Embryonic facial prominence (tissue), 1 donor: ENCODE measurements around the gene SDR9C7.
"Not testable (repeated sequence)": the region's sequence is repeated elsewhere in the genome, so short reads cannot be mapped to it uniquely, and the experiment has no call there.

Experiments
- DNase-seq: peaks from one replicate; pipeline ENCODE4 v3.0.0-alpha.2; 2016; ENCODE audit errors: extremely low spot score

The SDR9C7 gene

DNA sequence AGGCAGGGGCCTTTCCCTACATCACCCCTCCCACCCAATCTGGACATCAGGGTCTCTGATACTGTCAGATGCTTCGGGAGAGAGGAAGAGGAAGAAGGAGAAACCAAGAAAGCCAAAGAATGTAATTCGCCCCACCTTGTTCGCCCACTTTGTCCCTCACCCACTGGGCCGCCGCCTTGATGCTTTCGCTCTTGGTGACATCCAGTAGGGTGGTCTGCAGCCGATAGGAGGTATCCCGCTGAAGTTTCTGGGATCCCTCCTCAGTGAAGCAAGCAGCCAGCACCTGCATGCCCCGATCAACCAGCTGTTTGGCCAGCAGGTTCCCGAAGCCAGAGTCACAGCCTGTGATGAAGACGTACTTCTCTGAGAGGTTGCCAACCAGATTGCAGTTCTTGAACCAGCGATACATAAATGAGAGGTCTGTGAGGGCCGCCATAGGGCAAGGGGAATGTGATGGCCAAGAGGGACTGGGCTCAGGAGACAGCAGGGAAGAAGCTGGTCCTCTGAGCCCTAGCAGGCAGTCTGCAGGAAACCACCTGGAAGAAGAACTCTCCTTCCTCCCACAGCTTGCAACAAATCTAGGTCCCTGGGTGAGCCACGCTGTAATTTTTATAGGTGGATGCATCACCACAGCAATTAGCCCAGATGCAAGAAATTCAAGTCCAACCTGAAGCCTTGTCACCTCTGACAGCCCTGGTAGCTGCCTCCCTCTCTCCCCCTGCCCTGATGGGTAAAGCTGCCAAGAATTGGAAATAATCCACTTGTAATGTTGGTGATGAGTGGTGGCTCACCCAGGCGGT is at the start of gene SDR9C7:
SDR9C7 (minus strand) TSS at position 583 of the 800 bp plus-strand sequence; CDS start at position 436, 147 bp downstream.
- no peak for DNase-seq

DNA sequence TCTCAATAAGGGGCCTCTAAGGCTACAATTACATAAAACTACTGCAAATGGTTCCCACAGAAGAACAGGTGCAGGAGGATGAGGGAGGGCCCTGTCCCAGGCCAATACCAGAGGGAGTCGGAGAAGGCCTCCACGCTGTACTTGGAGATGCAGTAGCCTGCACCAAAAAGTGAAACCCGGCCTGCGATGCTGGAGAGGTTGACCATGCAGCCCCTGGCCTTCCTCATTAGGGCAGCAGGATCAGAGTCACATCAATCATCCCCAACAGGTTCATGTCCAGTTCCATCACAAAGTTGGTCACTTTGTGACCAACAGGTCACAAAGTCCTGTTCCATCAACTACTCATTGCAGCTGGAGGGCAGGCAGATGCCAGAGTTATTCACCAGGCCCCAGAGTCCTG is 49.2 kb upstream of the SDR9C7 start:
- DNase-seq, result no peak

DNA sequence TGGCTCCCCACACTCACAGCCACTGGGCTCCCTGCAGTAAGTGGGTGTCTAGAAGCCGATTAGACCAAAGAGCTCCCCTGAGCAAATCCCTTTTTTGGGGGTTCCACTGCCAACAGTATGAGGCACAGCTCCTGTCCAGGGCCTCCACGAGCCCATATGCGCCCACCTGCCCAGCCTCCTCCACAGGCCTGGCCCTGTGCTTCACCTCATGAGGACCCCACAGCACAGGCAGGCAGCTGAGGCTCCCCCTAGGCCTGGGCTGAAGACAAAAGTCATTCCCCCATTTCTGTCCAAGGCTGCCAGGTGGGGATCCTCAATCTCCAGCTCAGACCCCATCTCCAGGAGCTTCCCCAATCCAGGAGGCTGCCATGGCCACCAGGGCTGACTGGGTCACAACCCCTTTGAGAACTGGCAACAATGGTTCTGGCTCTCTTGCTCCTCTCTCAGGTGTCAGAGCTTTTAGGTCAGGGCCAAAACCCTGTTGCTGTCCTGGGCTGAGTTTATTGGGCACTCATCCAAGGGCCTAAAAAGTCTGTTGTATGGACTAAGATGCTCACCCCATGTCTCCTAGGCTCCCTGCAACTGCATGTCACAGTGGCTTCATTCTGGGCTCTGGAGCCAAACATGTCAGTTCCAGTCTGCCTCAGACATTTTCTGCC is 48.5 kb upstream of the SDR9C7 start:
- not testable (repeated sequence) for DNase-seq

DNA sequence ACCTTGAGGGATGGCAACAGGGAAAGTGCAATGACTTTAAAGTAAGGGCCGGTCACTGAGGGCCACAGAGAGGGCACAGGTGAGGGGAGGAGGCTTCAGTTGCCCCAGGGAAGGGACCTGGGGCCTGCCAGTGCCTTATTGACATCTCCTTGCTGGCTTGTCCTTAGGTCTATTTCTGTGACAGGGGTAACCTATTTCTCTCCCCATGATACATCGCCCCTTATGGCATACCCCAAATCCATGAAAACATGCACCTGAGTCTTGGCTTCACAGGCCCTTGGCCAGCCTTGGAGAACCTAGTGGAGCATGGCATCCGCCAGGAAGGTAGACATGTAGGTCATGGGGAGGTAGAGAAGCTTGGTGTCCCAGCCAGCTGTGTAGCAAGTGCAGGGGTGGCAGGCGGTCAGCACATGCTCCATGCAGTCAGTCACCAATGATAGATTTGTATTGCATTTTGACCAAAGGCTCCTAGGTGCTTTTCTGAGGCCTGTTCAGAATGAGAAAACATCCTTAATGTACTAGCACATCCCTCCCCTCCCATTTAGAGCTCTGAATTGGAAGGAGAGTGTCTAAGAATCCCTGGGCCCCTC is 46.8 kb upstream of the SDR9C7 start:
- DNase-seq, result no peak

DNA sequence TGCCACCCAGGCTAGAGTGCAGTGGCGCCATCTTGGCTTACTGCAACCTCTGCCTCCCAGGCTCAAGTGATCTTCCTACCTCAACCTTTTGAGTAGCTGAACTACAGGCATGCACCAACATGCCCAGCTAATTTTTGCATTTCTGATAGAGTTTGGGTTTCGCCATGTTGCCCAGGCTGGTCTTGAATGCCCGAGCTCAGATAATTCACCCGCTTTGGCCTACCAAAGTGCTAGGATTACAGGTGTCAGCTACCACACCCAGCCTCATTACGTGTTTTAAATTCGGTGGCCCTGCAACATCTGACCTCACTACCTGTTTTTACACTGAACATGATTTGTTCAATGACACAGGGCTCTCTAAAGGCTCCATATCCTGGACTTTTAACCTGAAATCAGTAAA is 46.1 kb upstream of the SDR9C7 start:
- no peak for DNase-seq

DNA sequence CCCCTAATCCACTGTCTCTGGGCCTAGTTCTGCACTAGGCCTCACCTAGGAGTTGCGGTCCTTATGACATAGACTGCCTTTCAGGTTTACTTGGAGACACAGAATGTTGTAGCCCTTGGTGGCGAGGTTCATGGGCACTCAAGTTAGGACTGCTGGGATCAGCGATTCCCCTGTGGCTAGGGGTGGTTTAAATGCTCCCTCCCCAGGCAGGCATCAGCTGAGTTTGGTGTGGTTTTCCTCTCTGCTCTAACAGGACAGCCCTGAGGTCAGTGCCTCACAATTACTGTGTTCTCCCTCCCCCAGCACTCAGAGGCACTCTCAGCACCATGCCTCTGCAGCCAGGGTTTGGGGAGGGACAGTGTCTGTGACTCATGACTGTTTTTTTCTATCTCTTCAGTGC is 45.4 kb upstream of the SDR9C7 start:
- no peak for DNase-seq

DNA sequence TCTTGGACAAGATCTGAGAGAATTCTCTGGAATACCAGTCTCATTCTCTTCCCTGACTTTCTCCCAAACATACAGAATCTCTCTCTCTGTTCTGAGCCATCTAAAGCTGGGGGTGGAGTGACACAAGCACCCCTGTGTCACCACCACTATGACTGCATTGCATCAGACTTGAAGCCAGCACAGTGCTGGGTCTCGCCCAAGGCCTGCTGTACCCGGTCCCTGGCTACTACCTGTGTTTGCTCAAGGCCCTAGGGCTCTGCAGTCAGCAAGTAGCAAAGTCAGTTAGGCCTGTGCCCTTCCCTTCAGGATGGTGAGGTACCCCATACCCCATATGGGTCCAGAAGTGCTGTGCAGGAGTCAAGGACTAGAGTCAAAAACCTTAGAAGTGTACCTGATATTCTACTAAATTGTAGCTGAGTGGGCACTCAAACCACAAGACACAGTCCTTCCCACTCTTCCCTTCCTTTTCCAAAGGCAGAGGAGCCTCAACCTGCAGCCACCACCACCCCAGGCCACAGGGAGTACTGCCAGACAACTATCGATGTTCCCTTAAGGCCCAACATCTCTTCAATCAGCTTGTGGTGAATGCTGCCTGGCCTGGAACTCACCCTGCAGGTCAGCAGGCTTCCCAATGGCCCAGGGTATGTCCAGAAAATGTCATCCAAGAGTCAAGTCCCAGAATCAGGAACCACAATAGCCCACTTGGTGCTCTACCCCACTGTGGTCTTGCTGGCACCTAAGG is 44.4 kb upstream of the SDR9C7 start:
- no peak for DNase-seq

DNA sequence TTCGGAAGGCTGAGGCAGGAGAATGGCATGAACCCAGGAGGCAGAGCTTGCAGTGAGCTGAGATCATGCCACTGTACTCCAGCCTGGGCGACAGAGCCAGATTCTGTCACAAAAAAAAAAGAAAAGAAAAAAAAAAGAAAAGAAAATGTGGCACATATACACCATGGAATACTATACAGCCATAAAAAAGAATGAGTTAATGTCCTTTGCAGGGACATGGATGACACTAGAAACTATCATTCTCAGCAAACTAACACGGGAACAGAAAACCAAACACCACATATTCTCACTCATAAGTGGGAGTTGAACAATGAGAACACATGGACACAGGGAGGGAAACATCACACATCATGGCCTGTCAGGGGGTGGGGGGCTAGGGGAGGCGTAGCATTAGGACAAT is 43.2 kb upstream of the SDR9C7 start:
- DNase-seq, result not testable (repeated sequence)

DNA sequence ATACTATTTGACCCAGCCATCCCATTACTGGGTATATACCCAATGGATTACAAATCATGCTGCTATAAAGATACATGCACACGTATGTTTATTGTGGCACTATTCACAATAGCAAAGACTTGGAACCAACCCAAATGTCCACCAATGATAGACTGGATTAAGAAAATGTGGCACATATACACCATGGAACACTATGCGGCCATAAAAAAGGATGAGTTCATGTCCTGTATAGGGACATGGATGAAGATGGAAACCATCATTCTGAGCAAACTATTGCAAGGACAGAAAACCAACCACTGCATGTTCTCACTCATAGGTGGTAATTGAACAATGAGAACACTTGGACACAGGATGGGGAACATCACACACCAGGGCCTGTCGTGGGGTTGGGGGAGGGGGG is 40.0 kb upstream of the SDR9C7 start:
- not testable (repeated sequence) for DNase-seq

DNA sequence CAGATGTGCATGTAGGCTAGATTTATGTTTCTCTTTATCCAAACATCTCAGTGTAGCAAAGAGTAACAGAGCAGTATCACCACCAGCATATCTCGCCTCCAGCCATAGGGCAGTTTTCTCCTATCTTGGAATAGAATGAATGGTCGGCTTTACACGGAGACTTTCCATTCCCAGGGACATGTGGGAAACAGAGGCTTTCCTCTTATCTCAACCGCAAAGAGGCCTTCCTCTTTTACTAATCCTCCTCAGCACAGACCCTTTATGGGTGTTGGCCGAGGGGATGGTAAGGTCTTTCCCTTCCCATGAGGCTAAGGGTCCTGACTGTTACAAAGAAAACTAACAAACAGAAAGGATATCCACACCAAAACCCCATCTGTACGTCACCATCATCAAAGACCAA is 34.7 kb upstream of the SDR9C7 start:
- DNase-seq, result not testable (repeated sequence)

DNA sequence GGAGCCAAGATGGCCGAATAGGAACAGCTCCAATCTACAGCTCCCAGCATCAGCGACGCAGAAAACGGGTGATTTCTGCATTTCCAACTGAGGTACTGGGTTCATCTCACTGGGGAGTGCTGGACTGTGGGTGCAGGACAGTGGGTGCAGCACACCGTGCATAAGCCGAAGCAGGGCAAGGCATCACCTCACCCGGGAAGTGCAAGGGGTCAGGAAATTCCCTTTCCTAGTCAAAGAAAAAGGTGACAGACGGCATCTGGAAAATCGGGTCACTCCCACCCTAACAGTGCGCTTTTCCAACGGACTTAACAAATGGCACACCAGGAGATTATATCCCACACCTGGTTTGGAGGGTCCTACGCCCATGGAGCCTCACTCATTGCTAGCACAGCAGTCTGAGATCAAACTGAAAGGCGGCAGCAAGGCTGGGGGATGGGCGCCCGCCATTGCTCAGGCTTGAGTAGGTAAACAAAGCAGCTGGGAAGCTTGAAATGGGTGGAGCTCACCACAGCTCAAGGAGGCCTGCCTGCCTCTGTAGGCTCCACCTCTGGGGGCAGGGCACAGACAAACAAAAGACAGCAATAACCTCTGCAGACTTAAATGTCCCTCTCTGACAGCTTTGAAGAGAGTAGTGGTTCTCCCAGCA is 31.9 kb upstream of the SDR9C7 start:
- not testable (repeated sequence) for DNase-seq

DNA sequence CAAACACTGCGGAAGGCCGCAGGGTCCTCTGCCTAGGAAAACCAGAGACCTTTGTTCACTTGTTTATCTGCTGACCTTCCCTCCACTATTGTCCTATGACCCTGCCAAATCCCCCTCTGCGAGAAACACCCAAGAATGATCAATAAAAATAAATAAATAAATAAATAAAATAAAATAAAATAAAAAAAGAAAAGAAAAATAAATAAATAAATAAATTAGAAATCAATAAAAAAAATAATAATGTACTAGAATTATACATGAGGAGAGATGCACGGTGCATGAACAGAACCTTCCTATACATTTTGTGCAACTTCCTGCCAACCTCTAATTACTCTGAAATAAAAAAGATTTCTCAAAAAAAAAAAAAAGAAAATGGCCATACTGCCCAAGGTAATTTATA is 30.9 kb upstream of the SDR9C7 start:
- DNase-seq, result not testable (repeated sequence)

DNA sequence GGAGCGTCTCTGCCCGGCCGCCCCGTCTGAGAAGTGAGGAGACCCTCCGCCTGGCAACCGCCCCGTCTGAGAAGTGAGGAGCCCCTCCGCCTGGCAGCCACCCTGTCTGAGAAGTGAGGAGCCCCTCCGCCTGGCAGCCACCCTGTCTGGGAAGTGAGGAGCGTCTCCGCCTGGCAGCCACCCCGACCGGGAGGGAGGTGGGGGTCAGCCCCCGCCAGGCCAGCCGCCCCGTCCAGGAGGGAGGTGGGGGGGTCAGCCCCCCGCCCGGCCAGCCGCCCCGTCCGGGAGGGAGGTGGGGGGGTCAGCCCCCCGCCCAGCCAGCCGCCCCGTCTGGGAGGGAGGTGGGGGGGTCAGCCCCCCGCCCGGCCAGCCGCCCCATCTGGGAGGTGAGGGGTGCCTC is 29.3 kb upstream of the SDR9C7 start:
- not testable (repeated sequence) for DNase-seq

DNA sequence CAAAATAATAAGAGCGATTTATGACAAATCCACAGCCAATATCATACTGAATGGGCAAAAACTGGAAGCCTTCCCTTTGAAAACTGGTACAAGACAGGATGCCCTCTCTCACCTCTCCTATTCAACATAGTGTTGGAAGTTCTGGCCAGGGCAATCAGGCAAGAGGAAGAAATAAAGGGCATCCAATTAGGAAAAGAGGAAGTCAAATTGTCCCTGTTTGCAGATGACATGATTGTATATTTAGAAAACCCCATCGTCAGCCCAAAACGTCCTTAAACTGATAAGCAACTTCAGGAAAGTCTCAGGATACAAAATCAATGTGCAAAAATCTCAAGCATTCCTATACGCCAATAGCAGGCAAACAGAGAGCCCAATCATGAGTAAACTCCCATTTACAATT is 28.0 kb upstream of the SDR9C7 start:
- not testable (repeated sequence) for DNase-seq

DNA sequence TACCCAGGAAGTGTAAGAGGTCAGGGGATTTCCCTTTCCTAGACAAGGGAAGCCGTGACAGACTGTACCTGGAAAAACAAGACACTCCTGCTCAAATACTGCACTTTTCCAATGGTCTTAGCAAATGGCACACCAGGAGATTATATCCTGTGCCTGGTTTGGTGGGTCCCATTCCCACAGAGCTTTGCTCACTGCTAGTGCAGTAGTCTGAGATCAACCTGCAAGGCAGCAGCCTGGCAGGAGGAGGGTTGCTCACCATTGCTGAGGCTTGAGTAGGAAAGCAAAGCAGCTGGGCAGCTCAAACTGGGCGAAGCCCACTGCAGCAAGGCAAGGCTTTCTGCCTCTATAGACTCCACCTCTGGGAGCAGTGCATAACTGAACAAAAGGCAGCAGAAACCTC is 24.2 kb upstream of the SDR9C7 start:
- no peak for DNase-seq

DNA sequence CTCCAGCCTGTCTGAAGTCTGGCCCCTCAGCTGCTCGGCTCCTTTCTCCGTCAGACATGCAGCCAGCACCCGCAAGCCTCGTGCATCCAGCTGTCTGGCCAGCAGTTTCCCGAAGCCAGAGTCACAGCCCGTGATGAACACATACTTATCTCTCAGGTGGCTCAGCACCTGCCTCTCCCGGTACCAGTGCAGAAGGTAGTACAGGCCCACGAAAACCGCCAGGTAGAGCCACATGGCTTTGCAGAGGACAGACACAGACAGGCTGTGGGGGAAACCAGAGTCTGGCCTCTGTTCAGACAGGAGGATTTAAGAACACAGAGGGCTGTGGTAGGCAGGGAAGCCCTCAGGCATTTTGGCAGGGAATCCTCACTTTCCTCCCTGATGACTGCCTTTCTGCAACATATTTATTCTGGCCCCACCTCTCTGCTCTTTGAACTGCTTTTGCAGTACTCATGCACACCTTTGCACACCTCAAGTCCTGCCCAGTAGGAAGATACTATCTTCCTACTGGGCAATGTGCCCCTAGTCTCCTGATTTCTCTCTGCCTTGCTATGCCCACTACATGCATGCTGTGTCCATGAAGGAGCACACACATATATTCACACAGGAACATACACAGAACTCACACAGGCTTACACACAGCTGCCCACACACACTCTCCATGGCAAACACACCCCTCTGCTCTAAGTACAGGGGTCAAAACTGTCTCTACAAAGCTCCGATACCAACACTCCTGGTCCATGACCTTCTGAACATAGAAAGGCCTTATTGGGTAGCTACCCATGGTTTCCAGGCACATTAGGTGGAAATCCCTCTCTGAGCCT is 23.2 kb upstream of the SDR9C7 start, which contains the start of gene RDH16:
RDH16 (minus strand) TSS at position 380 of the 824 bp plus-strand sequence; CDS start at position 234, 146 bp downstream.
- no peak for DNase-seq

DNA sequence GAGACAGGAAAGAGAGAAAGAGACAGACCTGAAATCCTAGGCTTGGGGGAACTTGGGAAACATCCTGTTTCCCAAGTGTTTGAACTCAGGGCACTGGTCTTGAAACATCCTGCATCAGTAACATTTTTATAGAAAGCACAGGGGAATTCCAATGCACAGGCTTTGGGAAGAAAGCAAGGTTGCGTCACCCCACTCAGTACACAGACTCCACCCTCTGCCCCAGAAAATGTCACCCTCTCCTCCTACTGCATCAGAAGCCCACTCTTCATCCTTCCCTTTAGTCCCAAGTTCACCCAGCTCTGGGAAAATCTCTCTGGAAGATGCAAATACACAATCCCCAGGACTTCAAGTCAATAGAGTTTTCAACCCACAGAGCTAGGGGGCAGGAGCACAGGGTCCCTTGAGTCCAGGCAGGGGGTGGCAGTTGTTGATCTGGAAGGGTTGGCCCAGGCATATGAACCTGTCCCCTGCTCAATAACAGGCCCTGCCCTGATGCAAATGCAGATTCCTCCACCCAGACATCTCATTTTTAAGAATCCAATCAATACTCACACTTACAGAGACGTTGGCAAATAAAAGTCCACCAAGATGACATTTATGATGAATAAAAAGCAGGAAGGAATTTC is 21.5 kb upstream of the SDR9C7 start:
- no peak for DNase-seq

DNA sequence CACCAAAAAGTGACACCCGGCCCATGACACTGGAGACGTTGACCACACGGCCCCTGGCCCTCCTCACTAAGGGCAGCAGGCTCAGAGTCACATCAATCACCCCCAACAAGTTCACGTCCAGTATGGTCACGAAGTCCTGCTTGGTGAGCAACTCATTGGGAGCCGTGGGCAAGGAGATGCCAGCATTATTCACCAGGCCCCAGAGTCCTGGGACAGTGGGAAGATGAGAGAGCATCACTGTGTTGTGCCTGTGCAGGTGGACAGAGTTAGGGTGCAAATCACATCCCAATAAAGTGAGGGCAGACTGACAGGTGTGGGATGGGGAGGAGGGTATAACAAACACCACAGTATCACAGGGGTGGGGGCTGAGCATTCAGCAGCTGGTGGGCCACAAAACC is 20.7 kb upstream of the SDR9C7 start:
- no peak for DNase-seq

DNA sequence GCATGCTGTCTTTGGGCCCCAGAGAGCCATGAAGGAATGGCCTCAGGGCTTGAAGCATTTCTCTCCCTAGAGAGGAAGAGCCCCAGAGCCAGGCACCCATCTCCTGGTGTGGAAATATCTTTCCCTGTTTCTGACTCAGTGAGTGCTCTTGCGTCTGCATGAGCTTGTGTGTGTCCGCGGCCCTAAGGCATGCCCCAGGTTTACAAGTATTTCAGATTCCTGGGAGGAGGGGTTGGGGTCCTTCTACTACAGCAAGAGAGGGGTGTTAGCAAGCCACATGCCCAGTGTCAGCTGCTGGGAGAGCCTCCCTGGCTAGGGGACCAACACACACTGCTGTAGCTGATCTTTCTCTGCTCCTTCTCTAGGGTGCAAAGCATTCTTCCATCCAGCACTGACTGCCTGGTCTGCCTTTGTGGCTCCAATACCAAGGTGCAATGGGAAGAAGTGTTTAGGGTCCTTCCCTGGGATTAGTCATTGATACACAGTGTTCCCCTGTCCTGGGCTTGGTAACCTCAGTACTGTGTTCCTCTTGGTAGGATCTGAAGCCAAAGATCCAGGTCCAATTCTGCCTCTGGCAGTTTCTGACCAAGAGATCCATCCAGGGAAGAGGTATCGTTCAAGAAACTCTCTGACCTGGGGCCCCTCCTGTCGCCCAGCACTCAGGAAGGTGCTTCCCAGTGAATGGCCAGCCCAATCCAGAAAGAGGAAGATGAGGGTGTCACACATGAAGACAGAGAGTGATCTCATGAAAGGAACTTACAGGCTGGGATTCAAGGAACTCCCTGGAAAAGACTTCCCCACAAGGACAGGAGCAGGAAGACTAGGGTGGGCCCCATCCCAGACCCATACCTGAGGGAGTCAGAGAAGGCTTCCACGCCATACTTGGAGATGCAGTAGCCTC is 20.1 kb upstream of the SDR9C7 start:
- no peak for DNase-seq
